OCI-M2 (cell line): Measurements from ENCODE around the gene WDR70.
"Not testable (repeated sequence)": the region's sequence is repeated elsewhere in the genome, so short reads cannot be mapped to it uniquely, and the experiment has no call there.

Source experiments
- DNase-seq: peaks from one replicate; lab custom pipeline; 2025; ENCODE audit not compliant: unreplicated experiment; lab: John Stamatoyannopoulos, UW

The WDR70 gene

GRCh38 chr5:37568018-37568753, 189.1 kb downstream of the WDR70 start:
- no peak for DNase-seq

GRCh38 chr5:37568893-37569292, 189.8 kb downstream of the WDR70 start:
- DNase-seq: no peak

GRCh38 chr5:37569466-37569865, 190.3 kb downstream of the WDR70 start:
- DNase-seq: no peak

GRCh38 chr5:37570597-37570996, 191.5 kb downstream of the WDR70 start:
- DNase-seq: no peak

- no peak for DNase-seq
Measured at GRCh38 chr5:37571985-37572384, 192.9 kb downstream of the WDR70 start.

- no peak for DNase-seq
Measured at GRCh38 chr5:37575541-37576489, 196.7 kb downstream of the WDR70 start.

- no peak for DNase-seq
Measured at GRCh38 chr5:37576552-37576951, 197.4 kb downstream of the WDR70 start.

GRCh38 chr5:37578176-37578575, 199.1 kb downstream of the WDR70 start:
- DNase-seq: no peak

- no peak for DNase-seq
Measured at GRCh38 chr5:37580106-37580505, 201.0 kb downstream of the WDR70 start.

GRCh38 chr5:37582202-37582601, 203.1 kb downstream of the WDR70 start:
- DNase-seq: no peak

- not testable (repeated sequence) for DNase-seq
Measured at GRCh38 chr5:37593292-37593691, 214.2 kb downstream of the WDR70 start.

GRCh38 chr5:37594864-37595263, 215.7 kb downstream of the WDR70 start:
- DNase-seq: not testable (repeated sequence)

- no peak for DNase-seq
Measured at GRCh38 chr5:37598733-37599132, 219.6 kb downstream of the WDR70 start.

- DNase-seq: no peak
Measured at GRCh38 chr5:37601163-37601562, 222.0 kb downstream of the WDR70 start.

- DNase-seq: no peak
Measured at GRCh38 chr5:37603072-37603471, 224.0 kb downstream of the WDR70 start.

GRCh38 chr5:37604290-37604689, 225.2 kb downstream of the WDR70 start:
- DNase-seq: no peak

- DNase-seq: no peak
Measured at GRCh38 chr5:37606148-37606547, 227.0 kb downstream of the WDR70 start.

GRCh38 chr5:37606632-37607248, 227.6 kb downstream of the WDR70 start:
- no peak for DNase-seq

- DNase-seq: no peak
Measured at GRCh38 chr5:37615184-37615583, 236.1 kb downstream of the WDR70 start.

GRCh38 chr5:37619353-37619752, 240.2 kb downstream of the WDR70 start:
- no peak for DNase-seq

GRCh38 chr5:37622354-37622753, 243.2 kb downstream of the WDR70 start:
- not testable (repeated sequence) for DNase-seq

GRCh38 chr5:37626266-37626665, 247.1 kb downstream of the WDR70 start:
- no peak for DNase-seq
